ENCODE data around the gene PIH1D1. TPM values are rescaled to one million over a fixed set of nuclear protein-coding genes. Genes with fewer than 3 reads are reported as not detected.
"Not testable (repeated sequence)": the region's sequence is repeated elsewhere in the genome, so short reads cannot be mapped to it uniquely, and the experiment has no call there.

The PIH1D1 gene
- total RNA-seq, 1 experiment from 2014 or later, result 337 TPM

DNA sequence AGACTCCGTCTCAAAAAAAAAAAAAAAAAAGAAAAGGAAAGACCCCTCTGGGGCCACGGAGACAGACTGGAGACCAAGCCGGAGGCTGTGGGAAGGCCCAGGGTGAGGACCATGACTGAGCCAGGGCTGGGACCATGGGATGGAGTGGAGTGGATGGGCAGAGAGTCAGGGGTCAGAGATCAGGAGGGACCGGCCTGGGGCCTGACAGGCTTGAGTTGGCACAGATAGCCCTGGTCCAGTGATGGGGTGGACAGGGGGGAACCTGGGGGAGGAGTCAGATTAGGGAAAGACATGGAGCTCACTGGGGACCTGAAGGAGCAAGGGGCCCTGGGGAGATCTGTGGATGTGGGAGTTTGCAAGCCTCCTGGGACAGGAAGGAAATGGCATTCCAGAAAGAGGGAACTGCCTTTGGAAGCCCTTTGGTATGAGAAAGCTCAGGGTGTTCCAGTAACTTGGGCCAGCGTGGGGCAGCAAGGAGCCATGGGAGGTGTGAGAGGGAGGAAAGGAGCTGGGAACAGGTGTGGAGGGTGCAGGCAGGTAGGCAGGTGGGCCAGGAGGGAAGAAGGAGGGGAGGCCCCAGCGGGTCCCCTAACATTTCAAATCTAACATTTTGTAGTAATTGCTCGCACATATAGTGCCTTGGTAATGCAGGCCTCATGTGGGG is 29.5 kb upstream of the PIH1D1 start:
- no peak for DNase-seq (ENCODE audit: low spot score)

DNA sequence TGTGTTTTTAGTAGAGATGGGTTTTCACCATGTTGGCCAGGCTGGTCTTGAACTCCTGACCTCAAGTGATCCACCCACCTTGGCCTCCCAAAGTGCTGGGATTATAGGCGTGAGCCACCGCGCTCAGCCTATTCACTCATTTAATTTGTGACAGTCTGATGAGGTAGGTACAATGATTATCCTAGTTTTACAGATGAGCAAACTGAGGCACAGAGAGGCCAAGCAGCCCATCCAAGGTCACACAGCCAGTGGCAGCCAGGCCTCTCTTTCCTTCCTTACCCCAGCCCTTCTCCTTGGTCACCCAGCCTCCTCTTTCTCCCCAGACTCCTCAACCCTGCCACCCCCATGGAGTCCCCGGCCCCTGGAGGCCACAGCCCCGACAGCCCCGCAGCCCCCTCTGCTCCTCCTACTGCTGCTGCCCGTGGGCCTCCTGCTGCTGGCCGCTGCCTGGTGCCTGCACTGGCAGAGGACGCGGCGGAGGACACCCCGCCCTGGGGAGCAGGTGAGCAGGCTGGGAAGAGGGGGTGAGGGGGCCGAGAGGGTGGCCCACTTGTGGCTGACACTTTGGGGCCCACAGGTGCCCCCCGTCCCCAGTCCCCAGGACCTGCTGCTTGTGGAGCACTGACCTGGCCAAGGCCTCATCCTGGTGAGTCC is 28.5 kb upstream of the PIH1D1 start:
- DNase-seq (ENCODE audit: low spot score), result no peak

DNA sequence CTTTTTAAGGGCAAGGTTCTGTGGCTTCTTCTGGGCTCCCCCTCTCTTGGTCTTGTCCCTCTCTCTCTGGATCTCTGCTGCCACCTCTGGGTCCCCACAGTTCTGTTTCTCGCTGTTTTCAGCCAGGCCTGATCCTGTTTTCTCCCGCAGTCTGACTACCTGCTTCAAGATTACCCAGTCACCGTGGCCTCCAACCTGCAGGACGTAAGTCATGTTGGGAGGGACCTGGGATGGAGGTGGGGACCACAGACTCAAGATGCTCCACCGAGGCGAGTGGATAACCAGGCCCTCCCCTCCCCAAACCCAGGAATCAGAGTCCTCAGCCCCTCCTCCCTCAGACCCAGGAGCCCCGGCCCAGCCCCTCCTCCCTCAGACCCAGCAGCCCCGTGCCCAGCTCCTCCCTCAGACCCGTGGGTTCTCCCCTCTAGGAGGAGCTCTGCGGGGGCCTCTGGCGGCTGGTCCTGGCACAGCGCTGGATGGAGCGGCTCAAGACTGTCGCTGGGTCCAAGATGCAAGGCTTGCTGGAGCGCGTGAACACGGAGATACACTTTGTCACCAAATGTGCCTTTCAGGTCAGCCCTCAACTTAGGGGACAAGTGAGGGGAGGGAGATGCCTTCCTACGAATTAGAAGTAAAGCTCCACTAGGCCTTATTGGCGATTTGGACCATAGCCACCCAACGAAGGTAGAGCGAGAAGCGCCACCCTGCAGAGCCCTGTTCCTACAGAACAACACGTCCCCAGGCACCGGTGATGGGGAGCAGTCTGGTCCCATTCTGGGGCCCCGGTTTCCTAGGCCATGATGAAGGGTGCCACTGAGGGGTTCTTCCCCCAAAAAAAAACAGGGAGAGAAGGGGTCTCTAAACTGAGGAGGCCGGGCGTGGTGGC is 24.6 kb upstream of the PIH1D1 start:
- peak; percentile 64 for DNase-seq (ENCODE audit: low spot score)

DNA sequence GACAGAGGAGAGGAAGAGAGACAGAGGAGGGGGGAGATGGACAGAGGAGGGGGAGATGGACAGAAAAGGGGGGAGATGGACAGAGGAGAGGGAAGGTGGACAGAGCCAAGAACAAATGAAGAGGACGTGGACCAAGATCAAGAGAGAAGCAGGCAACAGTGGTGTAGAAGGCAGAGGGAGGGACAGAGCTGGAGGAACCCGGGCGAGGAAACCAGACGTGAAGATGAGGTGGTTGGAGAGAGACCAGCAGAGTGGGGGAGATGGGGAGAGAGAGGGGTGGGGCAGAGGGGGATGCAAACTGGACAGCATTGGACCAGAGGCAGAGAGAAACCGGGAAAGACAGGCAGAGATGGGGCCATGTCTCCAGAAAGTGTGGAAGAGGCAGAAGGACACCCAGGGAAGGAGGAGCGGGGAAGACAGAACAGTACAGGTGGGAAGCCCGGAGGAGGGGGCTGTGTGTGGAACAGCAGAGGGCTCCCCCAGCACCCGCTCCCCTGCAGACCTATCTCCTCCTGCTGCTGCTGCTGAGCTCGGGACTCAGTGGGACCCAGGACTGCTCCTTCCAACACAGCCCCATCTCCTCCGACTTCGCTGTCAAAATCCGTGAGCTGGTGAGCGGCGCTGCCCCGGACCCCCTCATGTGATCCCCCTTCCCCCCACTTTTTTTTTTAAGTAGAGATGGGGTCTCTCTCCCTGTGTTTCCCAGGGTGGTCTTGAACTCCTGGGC is 23.7 kb upstream of the PIH1D1 start:
- no peak for DNase-seq (ENCODE audit: low spot score)

DNA sequence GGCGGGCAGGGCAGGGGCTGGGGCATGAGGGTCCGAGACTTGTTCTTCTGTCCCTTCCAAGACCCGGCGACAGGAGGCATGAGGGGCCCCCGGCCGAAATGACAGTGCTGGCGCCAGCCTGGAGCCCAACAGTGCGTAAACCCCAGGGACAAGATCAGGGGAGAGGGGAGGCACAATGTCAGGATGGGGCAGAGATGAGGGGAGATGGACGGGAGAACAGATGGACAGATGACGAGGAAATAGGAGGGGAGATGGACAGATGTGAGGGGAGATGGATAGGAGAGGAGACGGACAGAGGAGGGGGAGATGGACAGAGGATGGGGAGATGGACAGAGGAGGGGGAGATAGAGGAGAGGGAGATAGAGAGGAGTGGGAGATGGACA is 22.9 kb upstream of the PIH1D1 start:
- DNase-seq (ENCODE audit: low spot score), result no peak

DNA sequence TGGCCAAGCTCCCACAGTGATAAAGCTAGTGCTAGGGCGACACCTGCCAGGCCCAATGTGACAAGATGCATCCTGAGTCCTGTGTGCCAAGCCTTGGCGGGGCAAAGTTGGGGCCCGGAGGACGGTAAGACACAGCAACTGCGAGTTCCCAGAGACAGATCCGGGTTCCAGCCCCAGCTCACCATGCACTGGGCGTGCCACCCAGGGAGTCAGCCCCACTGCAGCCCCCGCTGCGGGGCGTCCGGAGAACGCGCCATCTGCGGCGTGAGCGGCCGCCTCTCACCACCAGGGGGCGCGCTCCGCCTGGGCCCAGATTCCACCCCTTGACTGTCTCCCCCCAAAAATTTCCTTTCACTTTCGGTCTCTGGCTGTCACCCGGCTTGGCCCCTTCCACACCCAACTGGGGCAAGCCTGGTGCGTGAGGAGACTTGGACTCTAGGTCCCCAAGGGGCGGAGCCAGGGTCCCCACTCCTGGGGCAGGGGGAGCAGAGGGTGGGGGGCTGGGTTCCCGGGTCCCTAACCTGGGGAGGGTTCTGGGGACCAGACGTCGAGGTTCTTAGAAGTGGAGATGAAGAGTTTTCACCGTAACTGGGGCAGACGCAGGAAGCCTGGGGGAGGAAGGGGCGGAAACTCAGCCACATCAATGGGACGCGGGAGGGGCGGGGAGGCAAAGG is 22.4 kb upstream of the PIH1D1 start, which contains the start of gene FLT3LG:
Gene FLT3LG, plus strand, starts transcription at position 348 of the 674 bp plus-strand sequence. CDS start 425 bp downstream, outside the sequence.
- DNase-seq (ENCODE audit: low spot score), result peak; percentile 86

DNA sequence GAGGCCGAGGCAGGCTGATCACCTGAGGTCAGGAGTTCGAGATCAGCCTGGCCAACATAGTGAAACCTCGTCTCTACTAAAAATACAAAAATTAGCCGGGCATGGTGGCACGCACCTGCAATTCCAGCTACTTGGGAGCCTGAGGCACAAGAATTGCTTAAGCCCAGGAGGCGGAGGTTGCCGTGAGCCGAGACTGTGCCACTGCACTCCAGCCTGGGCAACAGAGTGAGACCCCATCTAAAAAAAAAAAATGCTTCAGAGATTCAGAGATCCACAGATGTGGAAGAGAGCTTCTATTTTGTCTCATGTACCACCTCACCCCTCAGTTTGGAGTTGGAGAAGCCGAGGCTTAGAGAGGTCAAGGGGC is 21.9 kb upstream of the PIH1D1 start:
- not testable (repeated sequence) for DNase-seq (ENCODE audit: low spot score)

DNA sequence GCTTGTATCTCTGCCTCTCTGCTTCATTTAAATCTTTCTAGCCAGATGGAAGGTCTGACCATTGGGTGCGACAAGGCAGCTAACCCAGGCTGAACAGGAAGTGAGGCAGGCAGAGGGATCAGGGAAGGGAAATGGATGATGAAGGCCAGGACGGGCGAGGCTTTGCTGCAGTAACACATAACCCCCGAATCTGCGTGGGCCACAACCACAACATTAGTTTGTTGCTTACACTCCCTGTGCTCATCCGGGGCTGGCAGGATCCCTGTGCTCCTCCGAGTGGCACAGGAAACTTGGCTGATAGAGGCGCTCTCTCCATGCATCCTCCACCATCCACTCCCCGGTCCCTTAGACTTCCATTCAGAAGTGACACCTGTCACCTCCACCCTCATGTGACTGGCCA is 21.3 kb upstream of the PIH1D1 start:
- no peak for DNase-seq (ENCODE audit: low spot score)

DNA sequence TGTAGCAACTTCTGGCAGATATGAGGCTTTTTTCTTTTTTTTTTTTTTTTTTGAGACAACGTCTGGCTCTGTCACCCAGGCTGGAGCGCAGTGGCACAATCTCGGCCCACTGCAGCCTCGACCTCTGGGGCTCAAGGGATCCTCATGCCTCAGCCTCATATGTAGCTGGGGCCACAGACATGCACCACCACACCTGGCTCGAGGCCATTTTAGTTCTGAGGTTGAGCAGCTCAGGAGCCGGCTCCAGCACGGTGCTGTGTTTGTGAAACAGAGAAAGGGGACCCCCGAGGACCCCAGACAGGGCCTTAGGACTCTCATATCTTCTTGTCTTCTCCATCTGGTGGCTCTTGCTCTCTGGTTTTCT is 19.0 kb upstream of the PIH1D1 start:
- DNase-seq (ENCODE audit: low spot score), result no peak

DNA sequence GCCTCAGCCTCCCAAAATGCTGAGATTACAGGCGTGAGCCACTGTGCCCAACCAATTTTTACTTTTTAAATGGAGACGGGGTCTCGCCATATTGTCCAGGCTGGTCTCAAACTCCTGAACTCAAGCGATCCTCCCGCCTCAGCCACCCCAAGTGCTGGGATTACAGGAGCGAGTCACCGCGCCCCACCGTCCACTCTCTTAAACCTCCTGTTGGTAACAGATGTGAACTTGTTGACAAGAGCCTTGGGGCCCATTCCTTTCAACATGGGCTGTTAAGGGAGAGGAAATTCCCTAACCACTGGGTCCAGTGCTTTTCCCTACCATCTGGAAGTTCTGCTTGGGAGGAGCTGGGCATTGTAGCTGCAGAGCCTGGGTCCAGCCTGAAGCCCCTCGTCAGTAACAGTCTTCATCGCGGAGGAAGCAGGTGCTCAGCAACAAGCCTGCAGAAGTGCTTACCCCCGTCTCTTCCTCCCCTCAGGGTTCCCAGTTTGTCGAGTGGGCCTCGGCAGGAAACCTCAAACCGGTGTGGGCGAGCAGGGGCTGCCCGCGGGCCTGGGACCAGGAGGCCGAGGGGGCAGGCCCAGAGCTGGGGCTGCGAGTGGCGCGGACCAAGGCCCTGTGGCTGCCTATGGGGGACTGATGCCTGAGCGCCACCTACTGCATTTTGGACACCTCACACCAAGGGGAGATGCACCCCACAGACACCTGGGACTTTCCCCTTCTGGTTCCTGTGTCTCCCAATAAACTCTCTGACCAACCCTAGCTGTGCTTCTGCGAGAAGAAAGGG is 18.4 kb upstream of the PIH1D1 start:
- DNase-seq (ENCODE audit: low spot score), result no peak

DNA sequence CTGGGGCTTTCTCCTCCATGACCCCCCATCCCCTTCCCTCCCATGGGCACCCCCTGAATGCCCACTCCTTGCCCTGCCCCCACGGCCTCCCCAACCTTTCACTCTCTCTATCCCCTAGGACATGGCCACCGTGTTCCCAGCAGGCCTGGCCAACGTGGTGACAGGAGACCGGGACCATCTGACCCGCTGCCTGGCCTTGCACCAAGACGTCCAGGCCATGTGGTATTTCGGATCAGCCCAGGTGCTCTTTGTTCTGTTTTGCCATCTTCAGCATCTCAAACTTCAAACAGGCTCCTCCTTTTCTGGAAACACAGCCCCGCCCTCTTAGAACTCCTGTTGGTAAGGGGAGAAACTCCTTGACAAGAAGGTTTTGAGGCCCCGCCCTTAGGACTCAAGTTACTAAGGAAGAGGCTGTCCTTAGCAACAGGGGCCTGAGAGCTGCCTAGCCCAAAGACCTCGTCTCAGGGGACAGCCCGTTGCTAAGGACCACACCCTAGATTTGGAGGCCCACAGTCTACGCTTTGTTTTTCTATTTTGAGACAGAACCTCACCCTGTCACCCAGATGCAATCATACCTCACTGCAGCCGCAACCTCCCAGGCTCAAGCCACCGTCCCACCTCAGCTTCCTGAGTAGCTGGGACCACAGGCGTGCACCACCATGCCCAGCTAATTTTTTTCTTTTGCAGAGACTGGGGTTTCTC is 17.3 kb upstream of the PIH1D1 start:
- peak; percentile 50 for DNase-seq (ENCODE audit: low spot score)

DNA sequence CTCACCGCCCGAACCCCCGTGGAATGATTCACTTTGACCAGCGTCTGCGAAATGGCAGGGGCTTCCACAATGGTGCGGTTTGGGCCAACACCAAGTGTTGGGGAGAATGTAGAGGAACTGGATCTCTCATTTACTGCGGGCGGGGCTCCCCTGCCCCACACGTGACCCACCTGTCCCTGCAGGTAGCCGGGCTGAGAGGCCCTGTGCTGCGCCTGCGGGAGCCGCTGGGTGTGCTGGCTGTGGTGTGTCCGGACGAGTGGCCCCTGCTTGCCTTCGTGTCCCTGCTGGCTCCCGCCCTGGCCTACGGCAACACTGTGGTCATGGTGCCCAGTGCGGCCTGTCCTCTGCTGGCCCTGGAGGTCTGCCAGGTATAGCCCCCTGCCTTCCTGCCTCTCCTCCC is 16.6 kb upstream of the PIH1D1 start:
- no peak for DNase-seq (ENCODE audit: low spot score)

DNA sequence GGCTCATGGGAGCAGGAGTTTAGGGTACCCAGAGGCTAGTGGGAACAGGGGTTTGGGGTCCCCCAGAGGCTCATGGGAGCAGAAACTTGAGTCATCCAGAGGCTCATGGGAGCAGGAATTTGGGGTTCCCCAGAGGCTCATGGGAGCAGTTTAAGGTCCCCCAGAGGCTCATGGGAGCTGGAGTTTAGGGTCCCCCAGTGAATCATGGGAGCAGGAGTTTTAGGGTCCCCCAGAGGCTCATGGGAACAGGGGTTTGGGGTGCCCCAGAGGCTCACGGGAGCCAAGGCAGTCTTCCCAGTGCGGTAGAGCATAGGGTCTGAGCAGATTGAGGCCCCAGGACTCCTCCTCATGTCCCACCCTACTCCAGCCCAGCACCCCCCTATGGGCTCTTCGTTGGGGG is 13.8 kb upstream of the PIH1D1 start:
- DNase-seq (ENCODE audit: low spot score), result no peak

DNA sequence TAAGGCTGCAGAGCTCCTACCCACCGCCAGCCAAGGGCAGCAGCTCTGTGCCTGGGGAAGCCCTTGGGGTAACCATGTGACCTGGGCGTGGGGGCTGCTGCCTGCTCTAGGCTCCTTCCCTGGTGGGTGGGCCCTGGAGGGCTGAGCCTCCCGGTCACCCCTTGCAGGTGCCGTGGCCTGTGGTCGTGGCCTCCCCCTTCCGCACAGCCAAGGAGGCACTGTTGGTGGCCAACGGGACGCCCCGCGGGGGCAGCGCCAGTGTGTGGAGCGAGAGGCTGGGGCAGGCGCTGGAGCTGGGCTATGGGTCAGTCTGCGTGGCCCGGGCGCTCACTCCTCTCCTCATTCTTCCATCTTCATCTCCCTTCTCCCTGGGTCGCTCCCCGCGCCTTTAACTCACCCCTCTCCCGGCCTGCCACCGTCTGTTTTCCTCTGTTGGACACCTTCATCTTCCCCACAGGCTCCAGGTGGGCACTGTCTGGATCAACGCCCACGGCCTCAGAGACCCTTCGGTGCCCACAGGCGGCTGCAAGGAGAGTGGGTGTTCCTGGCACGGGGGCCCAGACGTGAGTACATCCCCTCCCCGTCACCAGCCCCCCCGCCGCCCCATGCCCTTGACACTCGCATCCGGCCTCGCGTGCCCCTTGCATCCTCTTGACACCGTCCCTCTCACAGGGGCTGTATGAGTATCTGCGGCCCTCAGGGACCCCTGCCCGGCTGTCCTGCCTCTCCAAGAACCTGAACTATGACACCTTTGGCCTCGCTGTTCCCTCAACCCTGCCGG is 12.5 kb upstream of the PIH1D1 start:
- no peak for DNase-seq (ENCODE audit: low spot score)

DNA sequence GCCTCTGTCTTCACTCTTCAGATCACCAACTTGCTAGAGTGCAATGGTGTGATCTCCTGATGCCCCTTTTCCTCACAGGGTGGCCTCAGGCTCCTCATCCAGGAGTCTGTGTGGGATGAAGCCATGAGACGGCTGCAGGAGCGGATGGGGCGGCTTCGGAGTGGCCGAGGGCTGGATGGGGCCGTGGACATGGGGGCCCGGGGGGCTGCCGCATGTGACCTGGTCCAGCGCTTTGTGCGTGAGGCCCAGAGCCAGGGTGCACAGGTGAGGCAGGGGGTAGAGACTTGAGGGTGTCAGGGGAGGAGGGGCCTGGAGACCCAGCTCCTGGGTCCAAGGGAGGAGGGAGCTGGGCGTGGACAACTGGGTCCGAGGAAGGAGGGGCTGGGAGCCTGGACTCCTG is 10.9 kb upstream of the PIH1D1 start:
- no peak for DNase-seq (ENCODE audit: low spot score)

DNA sequence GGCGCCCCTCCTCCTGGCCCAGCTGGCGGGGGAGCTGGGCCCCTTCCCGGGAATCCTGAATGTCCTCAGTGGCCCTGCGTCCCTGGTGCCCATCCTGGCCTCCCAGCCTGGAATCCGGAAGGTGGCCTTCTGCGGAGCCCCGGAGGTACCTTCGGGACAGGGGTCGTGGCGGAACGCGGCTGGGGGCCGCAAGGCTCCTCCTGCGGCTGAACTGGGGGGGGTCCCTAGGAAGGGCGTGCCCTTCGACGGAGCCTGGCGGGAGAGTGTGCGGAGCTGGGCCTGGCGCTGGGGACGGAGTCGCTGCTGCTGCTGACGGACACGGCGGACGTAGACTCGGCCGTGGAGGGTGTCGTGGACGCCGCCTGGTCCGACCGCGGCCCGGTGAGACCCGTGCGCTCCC is 10.0 kb upstream of the PIH1D1 start:
- no peak for DNase-seq (ENCODE audit: low spot score)

DNA sequence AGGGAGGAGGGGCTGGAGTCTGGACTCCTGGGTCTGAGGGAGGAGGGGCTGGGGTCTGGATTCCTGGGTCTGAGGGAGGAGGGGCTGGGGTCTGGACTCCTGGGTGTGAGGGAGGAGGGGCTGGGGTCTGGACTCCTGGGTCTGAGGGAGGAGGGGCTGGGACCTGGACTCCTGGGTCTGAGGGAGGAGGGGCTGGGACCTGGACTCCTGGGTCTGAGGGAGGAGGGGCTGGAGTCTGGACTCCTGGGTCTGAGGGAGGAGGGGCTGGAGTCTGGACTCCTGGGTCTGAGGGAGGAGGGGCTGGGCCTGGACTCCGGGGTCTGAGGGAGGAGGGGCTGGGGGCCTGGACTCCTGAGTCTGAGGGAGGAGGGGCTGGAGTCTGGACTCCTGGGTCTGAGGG is 9.5 kb upstream of the PIH1D1 start:
- DNase-seq (ENCODE audit: low spot score), result not testable (repeated sequence)

DNA sequence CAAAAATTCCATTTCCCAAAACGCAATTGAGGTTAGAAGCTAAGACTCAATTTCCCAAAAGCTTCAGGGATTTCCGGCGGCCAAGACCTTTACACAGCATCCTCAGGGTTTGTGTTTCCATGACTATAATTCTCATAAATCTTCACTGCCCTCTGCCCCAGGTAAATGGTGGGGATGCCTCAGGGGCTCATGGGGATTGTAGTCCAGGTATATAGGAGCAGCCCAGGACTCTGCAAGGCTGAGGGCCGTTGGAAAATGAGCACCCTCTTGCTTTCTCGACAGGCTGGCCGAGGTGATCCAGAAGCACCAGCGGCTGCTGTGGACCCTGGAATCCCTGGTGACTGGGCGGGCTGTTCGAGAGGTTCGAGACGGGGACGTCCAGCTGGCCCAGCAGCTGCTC is 7.8 kb upstream of the PIH1D1 start:
- no peak for DNase-seq (ENCODE audit: low spot score)

DNA sequence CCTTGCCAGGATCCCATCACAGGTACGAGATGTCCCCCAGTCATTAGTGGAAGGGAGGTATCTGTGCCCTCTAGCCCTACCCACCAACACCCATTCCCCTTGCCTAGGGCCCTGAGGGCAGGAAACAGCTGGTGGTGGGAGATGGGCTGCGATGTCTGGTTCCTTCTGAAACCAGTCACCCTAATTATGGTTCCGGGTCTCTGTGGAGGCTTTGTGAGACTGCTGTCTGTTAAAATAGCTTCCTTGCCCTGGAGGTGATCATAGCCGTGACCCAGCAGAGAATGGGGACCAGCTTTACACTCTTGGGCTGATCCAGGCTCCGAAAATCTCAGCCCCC is 6.9 kb upstream of the PIH1D1 start:
- no peak for DNase-seq (ENCODE audit: low spot score)

Data from HT-29 (cell line).